ENCODE measurements around the gene PDGFD. TPM values are rescaled to one million over a fixed set of nuclear protein-coding genes. Genes with fewer than 3 reads are reported as not detected.
A peak's percentile ranks its signal among the peaks of the same experiment; 100 is the strongest.

The PDGFD gene
- total RNA-seq, 1 donor from 2014 or later, result 5.0 TPM

GRCh38 chr11:104075706-104076105, 88.2 kb downstream of the PDGFD start:
- Histone ChIP-seq H3K9me3 (no peaks in the 10 kb centered on the region), H3K27me3 (no peaks in the 10 kb centered on the region), H3K4me1 (no peaks in the 10 kb centered on the region), H3K27ac (no peak overlapping the region), H3K4me3 (no peak overlapping the region), H3K36me3 (no peaks in the 10 kb centered on the region)
- intact Hi-C loops (cut with DNase I), result no loop called here
- DNase-seq, result no peak
- ATAC-seq, result peak; percentile 43
- TF ChIP-seq, protein P1, sequence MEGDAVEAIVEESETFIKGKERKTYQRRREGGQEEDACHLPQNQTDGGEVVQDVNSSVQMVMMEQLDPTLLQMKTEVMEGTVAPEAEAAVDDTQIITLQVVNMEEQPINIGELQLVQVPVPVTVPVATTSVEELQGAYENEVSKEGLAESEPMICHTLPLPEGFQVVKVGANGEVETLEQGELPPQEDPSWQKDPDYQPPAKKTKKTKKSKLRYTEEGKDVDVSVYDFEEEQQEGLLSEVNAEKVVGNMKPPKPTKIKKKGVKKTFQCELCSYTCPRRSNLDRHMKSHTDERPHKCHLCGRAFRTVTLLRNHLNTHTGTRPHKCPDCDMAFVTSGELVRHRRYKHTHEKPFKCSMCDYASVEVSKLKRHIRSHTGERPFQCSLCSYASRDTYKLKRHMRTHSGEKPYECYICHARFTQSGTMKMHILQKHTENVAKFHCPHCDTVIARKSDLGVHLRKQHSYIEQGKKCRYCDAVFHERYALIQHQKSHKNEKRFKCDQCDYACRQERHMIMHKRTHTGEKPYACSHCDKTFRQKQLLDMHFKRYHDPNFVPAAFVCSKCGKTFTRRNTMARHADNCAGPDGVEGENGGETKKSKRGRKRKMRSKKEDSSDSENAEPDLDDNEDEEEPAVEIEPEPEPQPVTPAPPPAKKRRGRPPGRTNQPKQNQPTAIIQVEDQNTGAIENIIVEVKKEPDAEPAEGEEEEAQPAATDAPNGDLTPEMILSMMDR (IDR thresholded peaks at IDR 0.05), result no peak

GRCh38 chr11:104075091-104075490, 88.9 kb downstream of the PDGFD start:
- H3K9me3 ChIP-seq, result no peaks in the 10 kb centered on the region
- TF ChIP-seq, protein P1 (IDR thresholded peaks at IDR 0.05), result no peak
- H3K4me1 ChIP-seq, result no peaks in the 10 kb centered on the region
- H3K27me3 ChIP-seq, result no peaks in the 10 kb centered on the region
- DNase-seq, result no peak
- no peak overlapping the region for H3K27ac ChIP-seq
- intact Hi-C loops (cut with DNase I), result no loop called here
- ATAC-seq, result no peak
- no peak overlapping the region for H3K4me3 ChIP-seq
- H3K36me3 ChIP-seq, result no peaks in the 10 kb centered on the region

DNA sequence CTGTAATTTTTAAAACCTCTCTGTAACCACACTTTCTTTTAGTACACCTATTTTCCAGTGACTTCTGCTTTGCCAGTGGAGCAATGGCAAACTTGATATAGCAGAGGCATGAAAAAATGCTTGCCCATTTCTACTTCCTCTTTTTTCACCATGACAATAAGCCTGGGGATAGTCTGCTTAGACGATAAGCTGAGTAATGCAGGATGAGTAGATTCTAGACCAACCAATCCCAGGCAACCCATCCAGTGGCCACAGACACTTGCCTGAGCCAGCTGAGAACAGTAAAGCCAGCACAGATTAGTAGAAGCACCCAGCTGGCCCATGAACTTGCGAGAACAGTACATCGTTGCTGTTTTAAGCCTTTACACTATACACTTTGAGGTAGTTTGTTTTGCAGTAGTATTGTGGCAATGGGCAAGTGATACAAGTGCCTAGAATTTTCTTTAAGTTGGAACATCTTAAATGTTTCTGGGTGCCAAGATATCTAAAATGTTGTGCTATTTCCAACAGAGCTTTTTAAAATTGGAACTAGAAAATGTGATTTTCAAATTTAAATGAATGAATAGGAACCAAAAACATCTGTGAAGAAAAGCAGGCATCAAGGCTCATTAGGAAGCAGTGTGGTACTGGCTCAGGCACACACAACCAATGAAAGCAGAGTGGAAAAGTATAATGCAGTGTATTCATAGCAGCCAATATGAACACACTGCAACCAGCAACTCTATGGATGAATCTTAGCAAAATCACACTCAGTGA, 89.8 kb downstream of the PDGFD start:
- intact Hi-C loops (cut with DNase I), result no loop called here
- Histone ChIP-seq H3K36me3 (no peaks in the 10 kb centered on the region), H3K9me3 (no peaks in the 10 kb centered on the region), H3K4me1 (no peaks in the 10 kb centered on the region), H3K27ac (no peak overlapping the region), H3K4me3 (no peak overlapping the region), H3K27me3 (no peaks in the 10 kb centered on the region)
- TF ChIP-seq, protein P1 (IDR thresholded peaks at IDR 0.05), result no peak
- no peak for DNase-seq
- peak; percentile 78 for ATAC-seq

DNA sequence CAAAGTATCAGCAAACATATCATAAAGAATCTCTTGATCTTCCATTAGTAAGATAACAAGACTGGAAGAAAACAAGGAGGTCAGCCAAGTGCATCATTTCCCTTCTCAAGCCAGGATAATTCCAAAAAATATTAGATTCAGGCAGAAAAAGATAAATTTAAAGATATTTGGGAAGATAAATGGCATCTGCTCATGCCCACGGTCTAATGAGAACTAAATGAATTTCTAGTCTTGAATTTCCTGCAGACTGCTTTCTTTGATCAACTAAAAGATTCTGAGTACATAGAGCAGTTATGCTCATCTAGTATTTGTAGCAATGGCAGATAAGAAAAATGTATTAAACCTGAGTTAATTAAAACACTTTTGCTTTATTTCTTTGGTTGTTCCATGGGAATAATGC, 96.4 kb downstream of the PDGFD start:
- no peaks in the 10 kb centered on the region for H3K27me3 ChIP-seq
- TF ChIP-seq, protein P1 (IDR thresholded peaks at IDR 0.05), result no peak
- no peaks in the 10 kb centered on the region for H3K9me3 ChIP-seq
- H3K4me1 ChIP-seq, result no peaks in the 10 kb centered on the region
- DNase-seq (no peak), ATAC-seq (no peak)
- H3K36me3 ChIP-seq, result no peaks in the 10 kb centered on the region
- no peak overlapping the region for H3K4me3 ChIP-seq
- intact Hi-C loops (cut with DNase I), result no loop called here
- no peak overlapping the region for H3K27ac ChIP-seq

- no peak for ATAC-seq
- intact Hi-C loops (cut with DNase I), result no loop called here
- H3K4me3 ChIP-seq, result no peak overlapping the region
- H3K36me3 ChIP-seq, result no peaks in the 10 kb centered on the region
- no peaks in the 10 kb centered on the region for H3K9me3 ChIP-seq
- H3K4me1 ChIP-seq, result no peaks in the 10 kb centered on the region
- DNase-seq, result no peak
- H3K27me3 ChIP-seq, result no peaks in the 10 kb centered on the region
- TF ChIP-seq, protein P1 (IDR thresholded peaks at IDR 0.05), result no peak
- H3K27ac ChIP-seq, result no peak overlapping the region
These were observed 99.8 kb downstream of the PDGFD start for GRCh38 chr11:104064034-104064630.
